Spleen (tissue), 7 donors: ENCODE data around the gene CDC42BPA.

ENCODE experiments used
- CTCF ChIP-seq, 11 experiments: fragments of 200-600 bp in 7 of 11; fragments of 450-650 bp in 4 of 11; sonication (generic) in 4 of 11; IDR thresholded peaks in 8 of 11; conservative IDR thresholded peaks in 3 of 11; 1 replicate in 7 of 11; 2 replicates in 4 of 11; pipeline versions ENCODE4 v1.4.0 to v1.8.0; 2016 to 2021; ENCODE audit warnings: antibody characterized with exemption in 11 of 11, inconsistent platforms in 4 of 11, mild to moderate bottlenecking in 1 of 11
- POLR2A ChIP-seq, 3 donors: fragments of 450-650 bp; IDR thresholded peaks; one replicate each; pipeline ENCODE4 v1.5.1; 2017; ENCODE audit warnings: antibody characterized with exemption in 3 of 3, mild to moderate bottlenecking in 1 of 3
- donor health status: DM: no; HTN: no; CAD: no; lungs with moderate emphysema.
- donor health status: DM: no; HTN: no; CAD: no.
- donor health status: DM: no; HTN: no; CAD: no.

GRCh38 chr1:226994586-226995364, 323.5 kb downstream of the CDC42BPA start:
- no peak for TF ChIP-seq CTCF (IDR thresholded peaks at IDR 0.05 in 8 of 11, conservative IDR thresholded peaks at IDR 0.05 in 3 of 11)
- no peak for TF ChIP-seq POLR2A (IDR thresholded peaks at IDR 0.05)
